ELF-1 (cell line): Measurements from ENCODE around the gene CATSPERE.
A peak's percentile ranks its signal among the peaks of the same experiment; 100 is the strongest.

Experiments used
- DNase-seq: peaks from one replicate; pipeline ENCODE4 v3.0.0-alpha.2; 2016; ENCODE audit warnings: low read depth, low spot score

CATSPERE gene

GRCh38 chr1:244461245-244462071, at the start of gene CATSPERE:
Gene CATSPERE (plus strand): TSS chr1:244461273. CDS start chr1:244461430, 157 bp downstream.
- peak; percentile 96 for DNase-seq

- DNase-seq = no peak
Observed at GRCh38 chr1:244412176-244412575, 48.9 kb upstream of the CATSPERE start.

- DNase-seq = no peak
Observed at GRCh38 chr1:244413736-244414135, 47.3 kb upstream of the CATSPERE start.

GRCh38 chr1:244414543-244414942, 46.5 kb upstream of the CATSPERE start:
- DNase-seq = peak; percentile 16

- DNase-seq = no peak
Observed at GRCh38 chr1:244419024-244419423, 42.0 kb upstream of the CATSPERE start.

GRCh38 chr1:244422174-244422573, 38.9 kb upstream of the CATSPERE start:
- no peak for DNase-seq

GRCh38 chr1:244424649-244425334, 36.3 kb upstream of the CATSPERE start:
- DNase-seq = no peak

GRCh38 chr1:244427647-244428046, 33.4 kb upstream of the CATSPERE start:
- no peak for DNase-seq

- no peak for DNase-seq
Observed at GRCh38 chr1:244429818-244430217, 31.3 kb upstream of the CATSPERE start.

- no peak for DNase-seq
Observed at GRCh38 chr1:244431166-244431565, 29.9 kb upstream of the CATSPERE start.

GRCh38 chr1:244435562-244436205, 25.4 kb upstream of the CATSPERE start:
- no peak for DNase-seq

- no peak for DNase-seq
Observed at GRCh38 chr1:244436336-244437085, 24.6 kb upstream of the CATSPERE start.

- no peak for DNase-seq
Observed at GRCh38 chr1:244437086-244437468, 24.0 kb upstream of the CATSPERE start.

GRCh38 chr1:244439391-244440032, 21.6 kb upstream of the CATSPERE start:
- DNase-seq = peak; percentile 39

GRCh38 chr1:244442850-244443249, 18.2 kb upstream of the CATSPERE start:
- no peak for DNase-seq

GRCh38 chr1:244444854-244445253, 16.2 kb upstream of the CATSPERE start:
- DNase-seq = no peak

- DNase-seq = no peak
Observed at GRCh38 chr1:244445320-244446181, 15.5 kb upstream of the CATSPERE start.

GRCh38 chr1:244447024-244447423, 14.0 kb upstream of the CATSPERE start:
- DNase-seq = no peak

- no peak for DNase-seq
Observed at GRCh38 chr1:244447552-244447951, 13.5 kb upstream of the CATSPERE start.
